HEK293 (cell line): Measurements from ENCODE around the gene STAT5B.

Source experiments
- BCL11A ChIP-seq: fragments of 450-650 bp; formaldehyde crosslinking; IDR thresholded peaks from 2 replicates; pipeline ENCODE4 v1.5.1; 2016; ENCODE audit warnings: low read depth, missing biosample characterization, missing genetic modification characterization
- BCL6B ChIP-seq: fragments of 450-650 bp; formaldehyde crosslinking; IDR thresholded peaks from 2 replicates; pipeline ENCODE4 v1.5.1; 2017; ENCODE audit warnings: missing biosample characterization, missing genetic modification characterization
- IKZF3 ChIP-seq: fragments of 450-650 bp; IDR thresholded peaks from 2 replicates; pipeline ENCODE4 v1.5.0; 2018; ENCODE audit warnings: missing biosample characterization, mild to moderate bottlenecking, missing genetic modification characterization, moderate library complexity
- KLF9 ChIP-seq: fragments of 450-650 bp; formaldehyde crosslinking; IDR thresholded peaks from 2 replicates; pipeline ENCODE4 v1.5.1; 2016; ENCODE audit warnings: missing biosample characterization, missing genetic modification characterization, low read depth
- OSR2 ChIP-seq: fragments of 450-650 bp; formaldehyde crosslinking; IDR thresholded peaks from 2 replicates; pipeline ENCODE4 v1.5.1; 2016; ENCODE audit warnings: missing biosample characterization, missing genetic modification characterization
- PRDM6 ChIP-seq: fragments of 450-650 bp; formaldehyde crosslinking; IDR thresholded peaks from 2 replicates; pipeline ENCODE4 v1.5.1; 2017; ENCODE audit warnings: missing biosample characterization, missing genetic modification characterization
- REST ChIP-seq: fragments of 450-650 bp; formaldehyde crosslinking; IDR thresholded peaks from 2 replicates; pipeline ENCODE4 v1.5.1; 2016; ENCODE audit warnings: missing biosample characterization, missing genetic modification characterization
- WT1 ChIP-seq: fragments of 450-650 bp; formaldehyde crosslinking; IDR thresholded peaks from 2 replicates; pipeline ENCODE4 v1.5.1; 2016; ENCODE audit warnings: missing biosample characterization, missing genetic modification characterization
- ZBTB11 ChIP-seq: fragments of 450-650 bp; formaldehyde crosslinking; conservative IDR thresholded peaks from 2 replicates; pipeline ENCODE4 v1.5.1; 2016; ENCODE audit warnings: low read depth, missing biosample characterization, missing genetic modification characterization
- ZBTB20 ChIP-seq: fragments of 450-650 bp; formaldehyde crosslinking; IDR thresholded peaks from 2 replicates; pipeline ENCODE4 v1.5.1; 2016; ENCODE audit warnings: missing biosample characterization, missing genetic modification characterization
- ZBTB26 ChIP-seq: fragments of 450-650 bp; formaldehyde crosslinking; optimal IDR thresholded peaks from 2 replicates; pipeline ENCODE3; 2016; ENCODE audit warnings: missing biosample characterization, mild to moderate bottlenecking, missing genetic modification characterization
- ZBTB48 ChIP-seq: fragments of 450-650 bp; formaldehyde crosslinking; IDR thresholded peaks from 2 replicates; pipeline ENCODE4 v1.5.1; 2016; ENCODE audit warnings: missing biosample characterization, missing genetic modification characterization
- ZBTB6 ChIP-seq: fragments of 450-650 bp; formaldehyde crosslinking; IDR thresholded peaks from 2 replicates; pipeline ENCODE4 v1.5.1; 2017; ENCODE audit warnings: missing biosample characterization, missing genetic modification characterization
- ZBTB8A ChIP-seq: fragments of 450-650 bp; formaldehyde crosslinking; IDR thresholded peaks from 2 replicates; pipeline ENCODE4 v1.5.1; 2016; ENCODE audit warnings: missing biosample characterization, missing genetic modification characterization
- ZNF202 ChIP-seq: fragments of 450-650 bp; formaldehyde crosslinking; IDR thresholded peaks from 2 replicates; pipeline ENCODE4 v1.5.1; 2016; ENCODE audit warnings: missing biosample characterization, missing genetic modification characterization, borderline replicate concordance
- ZNF211 ChIP-seq: fragments of 450-650 bp; formaldehyde crosslinking; IDR thresholded peaks from 2 replicates; pipeline ENCODE4 v1.5.1; 2016; ENCODE audit warnings: low read depth, missing biosample characterization, missing genetic modification characterization
- ZNF335 ChIP-seq: fragments of 450-650 bp; formaldehyde crosslinking; conservative IDR thresholded peaks from 2 replicates; pipeline ENCODE4 v1.5.1; 2016; ENCODE audit warnings: missing biosample characterization, missing genetic modification characterization
- ZNF350 ChIP-seq: fragments of 450-650 bp; formaldehyde crosslinking; IDR thresholded peaks from 2 replicates; pipeline ENCODE4 v1.5.0; 2017; ENCODE audit warnings: missing biosample characterization, mild to moderate bottlenecking, missing genetic modification characterization
- ZNF37A ChIP-seq: fragments of 450-650 bp; IDR thresholded peaks from 2 replicates; pipeline ENCODE4 v1.5.1; 2018; ENCODE audit warnings: missing biosample characterization, missing genetic modification characterization
- ZNF449 ChIP-seq: fragments of 450-650 bp; formaldehyde crosslinking; IDR thresholded peaks from 2 replicates; pipeline ENCODE4 v1.5.1; 2017; ENCODE audit warnings: missing biosample characterization, mild to moderate bottlenecking, missing genetic modification characterization, moderate library complexity
- ZNF544 ChIP-seq: fragments of 450-650 bp; formaldehyde crosslinking; IDR thresholded peaks from 2 replicates; pipeline ENCODE4 v1.5.0; 2017; ENCODE audit warnings: missing biosample characterization, missing genetic modification characterization
- ZNF596 ChIP-seq: fragments of 450-650 bp; IDR thresholded peaks from 2 replicates; pipeline ENCODE4 v1.5.0; 2018; ENCODE audit warnings: missing biosample characterization, mild to moderate bottlenecking, missing genetic modification characterization, moderate library complexity
- ZNF626 ChIP-seq: fragments of 450-650 bp; sonication (Bioruptor Pico); formaldehyde crosslinking; IDR thresholded peaks from 2 replicates; pipeline ENCODE4 v1.5.1; 2018; ENCODE audit warnings: missing biosample characterization, missing genetic modification characterization, inconsistent platforms
- ZNF629 ChIP-seq: fragments of 450-650 bp; formaldehyde crosslinking; IDR thresholded peaks from 2 replicates; pipeline ENCODE4 v1.5.1; 2017; ENCODE audit warnings: missing biosample characterization, missing genetic modification characterization
- ZNF776 ChIP-seq: fragments of 450-650 bp; formaldehyde crosslinking; IDR thresholded peaks from 2 replicates; pipeline ENCODE4 v1.5.0; 2017; ENCODE audit warnings: missing biosample characterization, missing genetic modification characterization, borderline replicate concordance

STAT5B gene

GRCh38 chr17:42276609-42277341 is 584 bp upstream of the STAT5B start (continued):
- TF ChIP-seq ZBTB11 (tag by site-specific recombination) (0 out of 2 replicates have a peak, but pooled peaks have one; percentile 18), ZNF449 (tag by site-specific recombination) (no peak; the same call in 1 of the 2 replicates), ZNF211 (tag by site-specific recombination) (no peak), ZBTB20 (tag by site-specific recombination) (peak; percentile 74; the same call in 1 of the 2 replicates), ZNF776 (tag by site-specific recombination) (no peak), ZNF202 (tag by site-specific recombination) (no peak), WT1 (tag by site-specific recombination) (no peak), KLF9 (tag by site-specific recombination) (peak; percentile 40; the same call in 1 of the 2 replicates), ZBTB26 (tag by site-specific recombination) (peak; percentile 56), ZNF350 (no peak), BCL6B (no peak), OSR2 (tag by site-specific recombination) (no peak), PRDM6 (tag by site-specific recombination) (no peak), ZNF626 (tag by site-specific recombination) (no peak), ZNF629 (tag by site-specific recombination) (peak; percentile 17; the same call in 1 of the 2 replicates), ZBTB6 (tag by site-specific recombination) (no peak), ZNF544 (tag by site-specific recombination) (no peak), ZBTB48 (tag by site-specific recombination) (0 out of 2 replicates have a peak, but pooled peaks have one; percentile 24), BCL11A (tag by site-specific recombination) (no peak), IKZF3 (tag by site-specific recombination) (peak; percentile 6; the same call in 1 of the 2 replicates), ZBTB8A (tag by site-specific recombination) (peak; percentile 58; the same call in 1 of the 2 replicates), ZNF335 (tag by site-specific recombination) (peak; percentile 97), ZNF596 (tag by site-specific recombination) (0 out of 2 replicates have a peak, but pooled peaks have one; percentile 6), ZNF37A (tag by site-specific recombination) (no peak), REST (peak; percentile 69)
